HG02840 (cell line): ENCODE results near the gene SUPT3H.

Experiments used
- ATAC-seq: cut with Tn5 transposase; IDR thresholded peaks from one replicate; pipeline ENCODE4 v1.9.1; 2021; ENCODE audit warnings: mild to moderate bottlenecking, moderate library complexity, moderate number of reproducible peaks; ENCODE audit not compliant: unreplicated experiment, low FRiP score

SUPT3H gene

DNA sequence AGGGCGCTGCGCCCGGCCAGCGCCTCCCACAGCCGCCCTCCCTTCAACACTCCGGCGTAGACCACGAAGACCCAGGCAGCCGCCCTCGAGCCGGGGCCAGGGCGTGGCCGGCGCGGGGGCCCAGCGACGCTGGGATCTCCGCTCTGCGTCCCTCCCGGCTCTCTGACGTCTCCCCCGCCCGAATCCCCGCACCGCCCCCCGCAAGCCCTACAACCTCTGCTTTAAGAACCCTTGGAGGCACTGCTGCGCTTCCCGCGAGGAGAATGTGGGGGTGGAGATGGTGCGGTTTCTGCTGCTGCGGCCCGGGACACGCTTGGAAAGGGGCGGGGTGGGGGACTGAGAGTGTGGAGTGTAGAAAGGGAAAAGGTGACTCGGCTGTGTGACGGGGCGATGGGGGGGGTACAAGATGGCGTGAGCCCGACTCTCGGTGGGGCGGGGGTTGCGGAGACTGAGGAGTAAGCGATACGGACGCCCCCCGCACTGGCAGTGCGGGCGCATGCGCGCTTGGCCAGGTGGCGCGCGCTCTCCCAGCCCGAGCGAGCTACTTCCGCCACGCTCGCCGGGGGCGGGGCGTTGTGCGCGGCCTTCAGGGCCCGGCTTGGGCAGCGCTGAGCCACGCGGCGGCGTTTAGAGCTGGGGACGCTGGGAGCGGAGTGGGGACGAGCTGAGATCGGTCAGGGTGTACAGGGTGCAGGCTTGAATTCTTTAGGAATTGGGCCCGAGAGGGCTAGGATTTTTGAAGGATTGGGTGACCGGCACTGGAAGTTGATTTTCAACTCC lies at the start of gene SUPT3H:
SUPT3H (minus strand) TSS at position 381 of the 780 bp plus-strand sequence.
- peak; percentile 95 for ATAC-seq

DNA sequence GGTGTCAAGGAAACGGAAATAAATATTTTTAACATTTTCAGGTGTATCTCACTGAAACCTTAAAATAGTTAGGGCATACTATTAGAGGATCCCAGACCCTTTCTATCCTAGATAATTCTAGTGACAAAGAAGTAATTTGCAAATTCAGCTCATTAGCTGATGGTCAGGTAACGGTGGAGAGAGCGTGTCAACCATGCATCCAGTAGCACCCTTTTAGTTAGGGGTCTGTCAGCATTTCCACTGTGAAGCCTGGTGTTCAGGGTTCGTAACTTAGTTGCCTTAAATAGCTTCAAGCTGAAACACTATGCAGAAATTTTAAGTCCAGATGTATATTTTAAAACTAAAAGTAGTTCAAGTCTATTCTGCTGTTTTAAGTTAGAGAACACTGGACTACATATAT lies 48.5 kb upstream of the SUPT3H start:
- no peak for ATAC-seq

DNA sequence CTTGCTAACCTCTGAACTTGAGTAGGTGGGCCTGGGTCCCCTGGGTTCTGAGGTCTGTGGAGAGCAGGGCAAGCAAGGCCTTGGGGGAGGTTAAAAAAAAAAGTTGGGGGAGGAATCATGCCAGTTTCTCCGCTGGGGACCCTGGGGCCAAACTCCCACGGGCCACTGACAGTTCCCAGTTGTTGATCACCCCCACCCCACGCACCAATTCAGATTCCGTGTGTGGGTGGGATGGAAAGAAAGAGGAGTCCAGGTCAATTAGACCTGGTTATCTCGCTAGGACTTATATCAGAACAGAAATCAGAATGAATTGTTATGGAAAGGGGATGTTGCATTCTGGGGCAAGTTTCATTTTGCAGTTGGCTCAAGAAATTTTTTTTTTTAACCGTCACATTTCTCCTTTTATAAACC lies 46.7 kb upstream of the SUPT3H start:
- no peak for ATAC-seq

DNA sequence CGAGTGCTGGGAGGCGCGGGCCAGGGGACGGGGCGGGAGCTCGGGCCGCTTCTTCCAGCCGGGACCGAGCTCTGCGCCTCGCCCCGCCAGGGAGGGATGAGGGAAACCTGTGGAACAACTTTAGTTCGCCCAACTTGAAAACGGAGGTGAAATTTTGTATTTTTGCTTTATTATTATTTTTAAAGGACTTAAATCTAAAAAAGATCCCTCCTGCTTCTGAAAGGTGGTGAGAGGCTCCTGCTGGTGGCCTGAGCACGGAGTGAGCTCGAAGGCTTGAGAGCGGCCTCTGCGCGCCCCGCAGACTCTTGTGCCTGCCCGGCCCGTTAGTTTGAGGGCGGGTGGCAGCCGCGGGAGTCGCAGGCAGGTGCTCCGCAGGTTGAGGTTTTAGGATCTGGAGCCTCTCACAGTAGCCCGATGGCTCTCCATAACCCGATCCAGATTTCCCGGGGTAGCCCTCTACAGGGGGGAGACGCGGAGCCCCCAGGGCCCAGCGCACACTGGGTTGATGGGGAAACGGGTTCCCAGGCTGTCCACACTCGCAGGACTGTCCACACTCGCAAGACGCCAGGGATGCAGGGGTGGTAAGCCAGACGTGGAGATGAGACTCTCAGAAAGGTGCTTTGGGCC lies 46.2 kb upstream of the SUPT3H start:
- ATAC-seq = no peak

DNA sequence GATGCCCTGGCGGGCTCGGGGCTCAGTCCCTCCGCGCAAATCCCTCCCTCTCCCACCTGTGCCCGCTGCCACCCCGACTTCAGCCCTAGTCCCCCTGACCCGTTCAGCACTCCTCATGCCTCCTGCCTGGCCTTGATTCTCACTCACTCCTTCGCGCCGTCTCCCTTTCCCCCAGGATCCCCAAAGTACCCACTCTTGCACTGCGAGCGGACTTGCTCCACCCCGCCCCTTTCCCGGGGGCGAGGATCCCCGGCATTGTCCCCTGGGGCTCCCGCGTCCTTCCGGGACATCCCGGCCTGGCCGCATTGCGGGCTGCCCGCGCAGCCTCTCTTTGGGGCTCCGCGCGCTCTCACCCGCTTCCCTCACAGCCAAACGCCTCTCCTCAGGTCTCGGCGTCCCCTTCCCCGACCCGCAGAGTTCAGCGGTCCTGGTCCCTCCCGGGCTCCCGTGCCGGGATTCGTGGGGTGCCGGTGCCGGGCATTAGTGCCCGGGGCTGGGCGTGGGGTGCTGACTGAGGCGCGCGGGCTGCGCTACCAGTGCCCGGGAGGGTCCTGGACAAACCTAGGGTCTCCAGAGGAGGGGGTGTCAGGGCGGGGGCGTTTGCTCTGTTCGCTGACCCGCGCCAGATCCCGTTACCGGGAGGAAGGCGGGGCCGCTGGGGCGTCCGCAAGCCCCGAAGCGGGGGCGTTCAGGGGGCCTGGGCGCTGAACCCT lies 45.5 kb upstream of the SUPT3H start:
- no peak for ATAC-seq

DNA sequence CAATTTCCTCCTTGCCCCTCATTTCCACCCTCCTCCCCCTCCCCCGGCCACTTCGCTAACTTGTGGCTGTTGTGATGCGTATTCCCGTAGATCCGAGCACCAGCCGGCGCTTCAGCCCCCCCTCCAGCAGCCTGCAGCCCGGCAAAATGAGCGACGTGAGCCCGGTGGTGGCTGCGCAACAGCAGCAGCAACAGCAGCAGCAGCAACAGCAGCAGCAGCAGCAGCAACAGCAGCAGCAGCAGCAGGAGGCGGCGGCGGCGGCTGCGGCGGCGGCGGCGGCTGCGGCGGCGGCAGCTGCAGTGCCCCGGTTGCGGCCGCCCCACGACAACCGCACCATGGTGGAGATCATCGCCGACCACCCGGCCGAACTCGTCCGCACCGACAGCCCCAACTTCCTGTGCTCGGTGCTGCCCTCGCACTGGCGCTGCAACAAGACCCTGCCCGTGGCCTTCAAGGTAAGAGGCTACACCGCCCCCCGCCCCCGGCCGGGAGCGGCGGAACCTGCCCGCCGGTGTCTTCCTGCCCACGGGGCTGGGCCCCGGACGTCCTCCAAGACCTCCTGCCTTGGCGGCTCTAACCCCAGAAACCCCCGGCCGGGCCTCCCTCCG lies 44.9 kb upstream of the SUPT3H start:
- no peak for ATAC-seq

DNA sequence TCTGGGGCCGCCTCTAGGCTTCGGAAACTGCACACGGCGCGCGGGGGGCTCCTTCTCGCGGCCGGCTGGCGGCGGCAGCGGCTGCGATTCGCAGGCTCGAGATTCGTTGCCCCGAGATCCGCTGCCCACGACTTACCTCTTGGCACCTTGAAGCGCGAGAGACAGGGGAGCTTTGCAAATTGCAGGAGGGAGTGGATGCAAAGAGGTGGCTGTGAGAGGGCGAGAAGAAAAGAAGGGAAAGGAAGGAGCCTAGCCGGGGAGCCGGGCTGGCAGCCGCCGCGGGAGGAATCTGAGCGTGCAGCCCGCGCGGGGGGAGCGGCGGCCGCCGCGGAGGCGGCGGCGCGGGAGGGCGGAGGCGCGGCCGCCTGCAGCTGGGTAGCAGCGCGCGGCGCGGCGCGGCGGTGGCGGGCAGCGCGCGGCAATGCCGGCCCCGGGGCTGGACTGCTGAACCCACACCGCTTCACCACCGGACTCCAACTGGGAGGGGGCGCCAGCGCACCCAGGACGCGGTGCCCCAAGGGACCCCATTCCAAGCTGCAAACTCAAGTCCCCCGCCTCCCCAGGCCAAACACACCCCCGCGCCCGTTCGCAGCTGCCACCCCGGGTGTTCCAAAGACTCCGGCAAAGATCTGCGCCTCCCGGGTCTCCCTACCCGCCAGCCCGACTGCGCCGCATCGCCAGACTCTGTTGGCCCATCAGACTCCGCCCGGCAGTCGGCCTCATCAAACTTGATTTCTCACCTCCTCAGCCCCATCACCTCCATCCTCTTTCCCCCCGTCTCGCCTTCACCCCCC lies 44.2 kb upstream of the SUPT3H start:
- no peak for ATAC-seq

DNA sequence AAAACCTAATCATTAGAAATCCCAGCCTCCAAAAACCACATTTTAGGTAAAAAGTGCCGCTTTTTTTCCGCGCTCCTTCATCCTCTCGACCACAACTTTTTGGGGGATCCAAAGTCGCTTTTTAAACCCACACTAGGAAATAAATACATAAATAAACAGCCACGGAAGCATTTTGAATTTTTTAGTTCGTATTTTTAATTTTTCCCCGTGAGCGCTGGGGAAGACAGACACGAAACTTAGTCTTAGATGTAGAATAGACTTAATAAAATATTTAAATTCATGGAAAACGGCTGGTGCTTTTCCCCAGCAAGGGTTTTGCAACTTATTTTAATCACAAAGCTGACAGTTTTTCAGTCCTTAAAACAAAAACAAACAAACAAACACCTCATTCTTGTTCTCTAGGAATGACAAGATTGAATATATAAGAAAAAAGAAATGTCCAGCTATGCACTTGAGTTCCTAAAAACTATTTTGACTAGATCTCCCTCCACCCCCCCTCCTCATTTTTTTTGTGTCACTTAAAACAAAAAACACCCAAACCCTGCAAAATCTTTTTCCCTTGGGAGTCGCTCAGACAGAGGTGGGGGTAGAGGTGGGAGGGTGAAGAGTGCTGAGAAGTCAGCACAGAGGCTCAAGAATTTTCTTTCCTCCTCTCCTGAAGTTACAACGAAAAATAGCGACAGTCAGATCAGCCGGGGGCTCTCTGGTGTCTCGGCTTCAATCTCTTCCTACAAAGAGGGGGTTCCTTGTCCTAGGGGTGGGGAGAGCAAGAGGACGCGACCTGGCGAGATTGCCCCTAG lies 43.4 kb upstream of the SUPT3H start:
- no peak for ATAC-seq

DNA sequence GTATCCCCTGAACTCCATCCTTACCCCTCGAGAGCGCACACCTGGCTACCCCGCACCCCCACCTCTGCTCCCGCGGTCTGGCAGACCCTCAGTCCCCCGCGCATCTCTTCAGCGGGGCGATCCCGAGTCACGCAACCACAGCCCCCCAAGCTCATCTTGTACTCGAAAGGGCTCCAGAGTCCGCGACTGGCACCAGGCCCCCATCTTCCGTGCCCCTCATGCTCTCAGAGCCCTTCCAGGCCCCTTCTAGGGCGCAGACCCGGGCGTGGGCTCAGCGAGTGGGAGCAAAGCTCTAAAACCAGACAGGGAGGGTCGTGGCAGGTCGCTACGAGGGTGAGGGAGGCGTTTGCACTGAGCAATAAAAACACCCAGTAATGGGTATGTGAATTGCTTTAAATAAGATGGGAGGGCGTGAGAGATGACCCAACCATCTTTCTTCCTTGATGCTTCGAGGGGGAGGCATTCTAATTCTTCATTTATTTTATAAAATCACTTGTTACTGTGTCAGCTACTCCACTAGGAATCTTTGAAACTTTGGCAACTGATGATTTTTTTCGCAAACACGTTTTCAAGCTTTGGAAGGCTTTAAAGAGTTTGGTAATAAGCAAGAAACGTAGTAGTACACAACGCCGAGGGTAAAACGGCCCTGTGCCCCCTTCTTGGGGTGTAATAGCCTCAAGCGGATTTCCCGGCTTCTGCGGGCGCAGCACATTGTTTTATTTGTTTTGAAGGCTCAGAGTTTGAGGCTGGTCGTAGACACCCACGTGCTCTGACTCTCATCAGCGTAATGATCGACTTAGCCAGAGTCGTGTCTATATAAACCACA lies 42.6 kb upstream of the SUPT3H start:
- no peak for ATAC-seq

DNA sequence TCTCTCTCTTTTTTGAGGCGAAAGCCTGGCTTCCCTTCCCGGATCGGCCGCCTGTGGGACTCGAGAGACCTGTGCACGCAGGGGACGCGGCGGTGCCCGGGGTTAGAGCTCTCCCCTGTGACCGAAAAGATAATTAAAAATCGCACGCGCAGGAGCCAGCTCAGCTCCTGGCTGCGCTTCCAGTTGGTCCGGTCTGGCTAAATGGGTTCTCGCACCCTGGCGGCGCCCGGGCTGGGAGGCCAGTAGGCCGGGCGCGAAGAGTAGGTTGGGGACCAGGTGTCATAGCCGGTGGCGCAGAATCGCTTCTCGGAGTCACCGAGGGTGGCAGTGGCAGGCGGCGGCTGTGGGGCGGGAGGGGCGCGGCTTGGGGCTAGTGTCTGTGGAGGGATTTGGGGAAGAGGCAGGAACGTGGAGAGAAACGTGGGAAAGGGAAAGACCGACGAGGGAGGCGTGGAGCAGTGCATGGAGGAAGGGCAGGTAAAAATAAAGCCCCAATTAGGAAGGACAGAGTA lies 41.9 kb upstream of the SUPT3H start:
- ATAC-seq = no peak

DNA sequence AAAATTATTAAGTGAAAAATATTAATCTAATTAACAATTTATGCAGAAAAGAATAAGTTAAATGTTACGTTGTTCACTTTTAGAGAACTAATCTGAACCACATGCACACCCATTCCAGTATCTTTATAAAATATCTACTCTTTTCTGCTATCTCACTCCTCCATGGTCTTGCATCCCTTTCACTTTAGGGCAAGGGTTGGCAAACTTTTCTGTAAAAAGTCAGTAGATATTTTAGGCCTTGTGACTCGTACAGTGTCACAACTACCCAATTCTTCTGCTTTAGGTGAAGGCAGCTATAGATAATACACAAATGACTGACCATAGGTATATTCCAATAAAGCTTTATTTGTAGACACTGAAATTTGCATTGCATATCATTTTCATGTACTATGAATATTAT lies 39.7 kb upstream of the SUPT3H start:
- ATAC-seq = no peak

DNA sequence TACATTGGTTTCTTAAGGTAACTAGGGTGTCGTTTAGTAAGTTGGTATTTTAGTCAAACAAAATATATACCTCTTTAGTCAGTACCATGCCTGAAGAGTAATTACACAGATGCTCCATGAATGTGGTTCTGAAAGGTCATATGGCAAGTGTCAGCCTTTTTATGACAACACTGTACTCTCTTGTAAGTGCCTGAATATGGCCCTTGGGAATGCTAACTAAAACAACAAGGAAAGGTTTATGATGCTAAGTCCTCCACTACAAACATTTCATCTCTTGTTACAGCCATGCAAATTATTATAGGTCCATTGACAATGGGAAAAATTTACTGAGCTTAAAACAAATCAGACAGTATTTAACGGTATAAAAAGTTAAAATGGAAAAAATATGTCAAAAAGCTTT lies 39.0 kb upstream of the SUPT3H start:
- ATAC-seq = no peak

DNA sequence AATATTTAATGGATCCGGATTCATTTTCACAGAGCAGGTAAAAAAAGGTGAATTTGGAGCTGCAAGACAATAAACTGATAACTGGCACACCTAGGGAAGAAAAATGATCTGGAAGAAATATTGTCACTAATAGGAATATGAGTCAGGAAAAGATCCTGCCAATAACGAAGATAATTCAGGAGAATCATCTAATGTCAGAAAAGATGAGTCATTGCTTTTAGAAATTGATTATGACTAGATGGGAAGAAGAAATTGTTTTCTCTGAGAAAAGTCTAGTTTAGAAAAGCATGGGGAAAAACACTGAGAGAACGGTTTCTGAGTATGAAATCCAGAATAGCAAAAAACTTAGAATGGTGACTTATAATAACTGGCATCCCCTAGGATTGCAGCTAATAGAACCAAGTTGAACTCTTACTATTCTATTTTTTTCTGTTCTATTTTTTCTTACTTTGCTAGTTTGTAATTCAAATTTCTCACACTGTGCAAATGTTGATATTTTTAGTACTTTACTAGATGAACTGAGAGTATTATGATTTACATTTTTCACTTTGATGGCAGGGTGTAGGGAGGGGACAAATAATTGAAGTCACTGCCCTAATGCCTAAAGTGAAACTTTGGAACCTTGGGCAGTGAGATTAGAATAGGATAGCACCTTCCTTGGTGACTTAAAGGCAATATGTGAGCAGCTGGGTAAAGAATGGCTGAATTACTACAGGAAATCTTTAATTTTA lies 38.2 kb upstream of the SUPT3H start:
- no peak for ATAC-seq

DNA sequence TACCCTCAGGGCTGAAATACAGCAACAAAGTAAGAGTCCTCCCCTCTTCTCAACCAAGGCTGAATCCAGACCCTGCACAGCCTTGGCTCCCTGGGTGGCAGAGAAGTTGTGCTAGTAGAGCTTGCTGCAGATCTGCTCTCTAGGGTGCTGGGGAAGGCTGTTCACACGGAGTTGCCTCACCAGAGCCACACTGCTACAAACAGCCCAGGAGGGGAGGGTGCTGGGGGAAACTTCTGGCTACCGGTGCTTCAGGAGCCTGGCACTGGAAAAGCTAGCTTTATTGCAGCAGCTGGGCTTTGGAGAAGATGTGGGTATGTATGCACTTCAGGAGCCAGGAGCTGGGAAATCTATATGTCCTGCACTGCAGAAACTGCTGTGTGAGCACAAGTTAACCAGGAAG lies 37.6 kb upstream of the SUPT3H start:
- no peak for ATAC-seq

DNA sequence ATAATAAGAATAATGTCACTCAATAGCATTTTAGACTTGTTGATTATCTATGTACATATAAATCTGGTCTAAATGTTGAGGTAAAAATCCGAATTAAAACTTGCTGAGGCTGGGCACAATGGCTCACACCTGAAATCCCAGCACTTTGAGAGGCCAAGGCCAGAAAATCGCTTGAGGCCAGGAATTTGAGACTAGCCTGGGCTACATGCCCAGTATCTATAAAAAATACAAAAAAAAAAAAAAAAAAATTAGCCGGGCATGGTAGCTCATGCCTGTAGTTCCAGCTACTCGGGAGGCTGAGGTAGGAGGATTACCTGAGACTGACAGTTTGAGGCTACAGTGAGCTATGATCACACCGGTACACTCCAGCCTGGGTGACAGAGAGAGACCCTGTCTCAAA lies 34.2 kb upstream of the SUPT3H start:
- no peak for ATAC-seq

DNA sequence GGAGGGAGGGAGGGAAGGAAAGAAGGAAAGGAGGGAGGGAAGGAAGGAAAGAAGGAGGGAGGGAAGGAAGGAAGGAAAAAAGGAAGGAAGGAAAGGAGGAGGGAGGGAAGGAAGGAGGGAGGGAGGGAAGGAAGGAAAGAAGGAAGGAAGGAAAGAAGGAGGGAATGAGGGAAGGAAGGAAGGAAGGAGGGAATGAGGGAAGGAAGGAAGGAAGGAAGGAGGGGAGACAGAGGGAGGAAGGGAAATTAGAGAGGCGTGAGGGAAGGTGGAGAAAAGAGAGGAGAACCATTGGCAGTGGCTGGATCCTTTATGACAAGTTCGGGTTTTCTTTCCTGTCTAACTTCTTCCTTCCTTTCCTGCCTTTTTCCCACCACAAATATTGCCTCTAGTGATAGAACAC lies 22.3 kb upstream of the SUPT3H start:
- no peak for ATAC-seq

DNA sequence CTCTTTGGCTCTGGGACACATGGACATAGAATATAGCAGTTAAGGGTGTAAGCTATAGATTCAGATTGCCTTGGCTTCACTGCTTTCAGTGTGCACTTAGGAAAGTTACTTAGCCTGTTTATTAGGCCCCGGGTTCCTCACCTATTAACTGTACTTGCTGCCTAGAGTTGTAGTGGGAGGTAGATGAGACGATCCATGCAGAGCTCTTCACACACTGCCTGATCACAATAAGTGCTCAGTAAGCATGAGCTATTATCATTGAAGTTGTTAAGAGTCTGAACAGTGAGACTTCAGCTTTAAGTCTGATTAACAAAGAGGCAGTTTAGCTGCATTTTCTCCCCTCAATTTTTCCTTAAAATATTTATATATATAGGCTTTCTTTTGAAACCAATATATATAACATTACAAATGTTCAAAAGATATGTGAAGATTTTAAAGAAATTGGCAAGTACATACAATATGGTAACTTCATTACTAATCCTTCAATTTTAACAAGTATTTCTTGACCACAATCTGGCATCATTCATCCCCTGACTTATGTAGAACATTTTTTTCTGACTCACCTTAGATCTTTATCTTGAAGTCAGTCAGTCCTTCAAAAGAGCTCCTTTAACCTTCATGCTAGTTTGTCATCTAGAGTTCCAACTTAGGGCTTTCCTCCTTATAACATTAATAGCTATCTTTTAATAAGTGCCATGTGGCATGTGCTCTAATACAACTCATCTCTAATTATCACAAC lies 20.5 kb upstream of the SUPT3H start:
- no peak for ATAC-seq
